ENCODE measurements around the gene LZTS3. TPM values are rescaled to one million over a fixed set of nuclear protein-coding genes. Genes with fewer than 3 reads are reported as not detected.

The LZTS3 gene
- total RNA-seq, 2 experiments from 2014 or later: 0.42 to 0.53 TPM

Other genes starting within 250 kb of the LZTS3 start
- 1 to 10 TPM; 1.5 to 1.7 TPM for gene GNRH2, start 129.9 kb downstream of the LZTS3 start, total RNA-seq
- gene MRPS26, start 127.5 kb downstream of the LZTS3 start, total RNA-seq: 10 to 100 TPM; 37.4 to 38.9 TPM
- gene OXT, start 101.9 kb downstream of the LZTS3 start, total RNA-seq: not detected
- not detected for gene AVP, start 88.8 kb downstream of the LZTS3 start, total RNA-seq
- gene FASTKD5, start 13.7 kb downstream of the LZTS3 start, total RNA-seq: 10 to 100 TPM; 19.6 to 20.2 TPM
- 1 to 10 TPM; 7.0 to 7.4 TPM for gene UBOX5, start 13.7 kb downstream of the LZTS3 start, total RNA-seq
- 10 to 100 TPM; 49.0 to 54.4 TPM for gene DDRGK1, start 31.1 kb upstream of the LZTS3 start, total RNA-seq
- gene ITPA, start 35.9 kb upstream of the LZTS3 start, total RNA-seq: 10 to 100 TPM; 53.2 to 60.7 TPM
- gene SLC4A11, start 65.6 kb upstream of the LZTS3 start, total RNA-seq: 1 to 10 TPM; 1.6 to 2.8 TPM
- 1 to 10 TPM; 3.4 to 3.5 TPM for gene DNAAF9, start 234.1 kb upstream of the LZTS3 start, total RNA-seq